Fibroblast of lung (primary cell): ENCODE measurements around the gene LRRC71.

Experiments used
- EZH2 ChIP-seq: IDR thresholded peaks from 2 replicates; pipeline ENCODE4 v1.5.1; 2012; ENCODE audit warnings: low read length, control low read depth, mild to moderate bottlenecking; ENCODE audit errors: missing control alignments
- TF ChIP-seq, protein P1 (sequence below), 2 donors: IDR thresholded peaks in 1 of 2; conservative IDR thresholded peaks in 1 of 2; 1 replicate in 1 of 2; 2 replicates in 1 of 2; pipeline ENCODE4 v1.5.1; 2011 to 2012; ENCODE audit warnings: low read length in 2 of 2, control low read depth in 1 of 2, inconsistent platforms in 1 of 2, low read depth in 1 of 2, mild to moderate bottlenecking in 1 of 2

DNA sequence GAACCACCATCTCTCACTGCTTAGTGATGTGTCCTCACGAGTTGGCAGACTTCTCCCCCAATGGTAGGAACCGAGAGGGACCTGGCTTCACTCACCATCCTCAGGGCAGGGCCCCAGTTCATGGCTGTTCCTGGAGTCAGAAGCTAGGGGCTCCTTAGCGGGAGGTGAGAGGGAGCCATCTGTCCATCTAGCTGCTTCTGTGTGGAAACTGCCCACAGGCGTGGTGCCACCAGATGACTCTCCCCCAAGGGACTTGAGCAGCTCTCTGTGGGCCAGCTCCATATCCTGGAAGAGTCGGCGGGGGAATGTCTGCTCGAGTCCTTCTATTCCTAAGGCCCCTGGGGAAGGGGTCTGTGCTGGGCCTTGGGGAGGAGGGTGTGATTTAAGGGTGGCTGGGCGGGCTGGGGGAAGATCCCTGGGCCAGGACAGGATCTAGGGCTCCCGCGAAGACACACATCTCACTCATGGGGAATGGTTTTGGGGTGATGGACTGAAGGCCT is 16.3 kb downstream of the LRRC71 start:
- TF ChIP-seq, protein P1, sequence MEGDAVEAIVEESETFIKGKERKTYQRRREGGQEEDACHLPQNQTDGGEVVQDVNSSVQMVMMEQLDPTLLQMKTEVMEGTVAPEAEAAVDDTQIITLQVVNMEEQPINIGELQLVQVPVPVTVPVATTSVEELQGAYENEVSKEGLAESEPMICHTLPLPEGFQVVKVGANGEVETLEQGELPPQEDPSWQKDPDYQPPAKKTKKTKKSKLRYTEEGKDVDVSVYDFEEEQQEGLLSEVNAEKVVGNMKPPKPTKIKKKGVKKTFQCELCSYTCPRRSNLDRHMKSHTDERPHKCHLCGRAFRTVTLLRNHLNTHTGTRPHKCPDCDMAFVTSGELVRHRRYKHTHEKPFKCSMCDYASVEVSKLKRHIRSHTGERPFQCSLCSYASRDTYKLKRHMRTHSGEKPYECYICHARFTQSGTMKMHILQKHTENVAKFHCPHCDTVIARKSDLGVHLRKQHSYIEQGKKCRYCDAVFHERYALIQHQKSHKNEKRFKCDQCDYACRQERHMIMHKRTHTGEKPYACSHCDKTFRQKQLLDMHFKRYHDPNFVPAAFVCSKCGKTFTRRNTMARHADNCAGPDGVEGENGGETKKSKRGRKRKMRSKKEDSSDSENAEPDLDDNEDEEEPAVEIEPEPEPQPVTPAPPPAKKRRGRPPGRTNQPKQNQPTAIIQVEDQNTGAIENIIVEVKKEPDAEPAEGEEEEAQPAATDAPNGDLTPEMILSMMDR (conservative IDR thresholded peaks at IDR 0.05 in 1 of 2, IDR thresholded peaks at IDR 0.05 in 1 of 2; ENCODE audit: low read depth in 1 of 2, low read length in 2 of 2): no peak
- no peak for TF ChIP-seq EZH2
